A549 (cell line): ENCODE results near the gene APOA1. TPM values are rescaled to one million over a fixed set of nuclear protein-coding genes. Genes with fewer than 3 reads are reported as not detected.

Experiments used
- ATAC-seq, 2 experiments: fragments of 200-7000 bp in 1 of 2; fragments of >200 bp in 1 of 2; cut with Nextera tagmentation in 1 of 2; cut with Tn5 transposase in 1 of 2; 3 replicates each; pipeline versions ENCODE4 v1.8.0 to v1.9.1; 2018 to 2020; ENCODE audit warnings: mild to moderate bottlenecking in 1 of 2, moderate library complexity in 1 of 2
- CTCF ChIA-PET: fragments of 300-600 bp; sonication (Branson Sonifier 250); formaldehyde crosslinking; extraction: SDS; loops from one replicate; lab custom pipeline; 2021; ENCODE audit warnings: antibody characterized with exemption, inconsistent platforms; lab: Yijun Ruan, JAX
- POLR2A ChIA-PET: fragments of 350-600 bp; formaldehyde crosslinking; extraction: SDS; loops from one replicate; lab custom pipeline; 2021; ENCODE audit warnings: antibody characterized with exemption, inconsistent platforms; lab: Yijun Ruan, JAX
- DNase-seq, 2 experiments: peaks; one replicate each; pipeline versions ENCODE4 v3.0.0 to v3.0.0-alpha.2; 2011 to 2016; ENCODE audit warnings: low read depth in 1 of 2, low spot score in 1 of 2
- FAIRE-seq: peaks from 2 replicates; lab custom pipeline; 2011; peaks lifted over from hg19 to GRCh38; lab: Jason Lieb, UNC
- H3K27ac ChIP-seq, 2 experiments: fragments of >200 bp; sonication (Bioruptor Twin); formaldehyde crosslinking; 3 replicates each; pipeline ENCODE4 v1.5.1; 2016 to 2017
- H3K4me1 ChIP-seq: fragments of >200 bp; sonication (Bioruptor Twin); formaldehyde crosslinking; 3 replicates; pipeline ENCODE4 v1.6.1; 2016
- H3K4me2 ChIP-seq: fragments of >200 bp; sonication (Bioruptor Twin); formaldehyde crosslinking; 3 replicates; pipeline ENCODE4 v1.6.1; 2016
- H3K4me3 ChIP-seq: fragments of >200 bp; sonication (Bioruptor Twin); formaldehyde crosslinking; 3 replicates; pipeline ENCODE4 v1.5.1; 2016
- H3K9me3 ChIP-seq: fragments of >200 bp; sonication (Bioruptor Twin); formaldehyde crosslinking; 3 replicates; pipeline ENCODE4 v1.6.1; 2016
- CBX2 ChIP-seq: fragments of 200-600 bp; sonication (generic); IDR thresholded peaks from 2 replicates; pipeline ENCODE4 v1.6.1; 2016; ENCODE audit warnings: low read depth, mild to moderate bottlenecking, borderline replicate concordance
- CTCF ChIP-seq: fragments of >200 bp; sonication (Bioruptor Twin); formaldehyde crosslinking; IDR thresholded peaks from 3 replicates; pipeline ENCODE4 v1.5.1; 2016
- ELK1 ChIP-seq: fragments of 150-350 bp; IDR thresholded peaks from 2 replicates; pipeline ENCODE4 v1.6.1; 2014; ENCODE audit warnings: low read depth, mild to moderate bottlenecking, low read length
- EP300 ChIP-seq, 2 experiments: fragments of >200 bp; sonication (Bioruptor Twin); formaldehyde crosslinking; IDR thresholded peaks; 2 replicates in 1 of 2; 3 replicates in 1 of 2; pipeline ENCODE4 v1.6.1; 2016 to 2017
- ESRRA ChIP-seq: fragments of 150-350 bp; IDR thresholded peaks from 2 replicates; pipeline ENCODE4 v1.6.1; 2014; ENCODE audit warnings: mild to moderate bottlenecking, low read length, borderline replicate concordance
- FOSB ChIP-seq: fragments of 250-450 bp; sonication (Bioruptor Pico); IDR thresholded peaks from 2 replicates; pipeline ENCODE4 v1.5.0; 2020; ENCODE audit warnings: mild to moderate bottlenecking, moderate library complexity
- FOSL2 ChIP-seq, 2 experiments: fragments of 450-650 bp in 1 of 2; fragments of >200 bp in 1 of 2; sonication (Bioruptor Twin) in 1 of 2; formaldehyde crosslinking; IDR thresholded peaks; 2 replicates each; pipeline versions ENCODE4 v1.5.0 to v1.6.1; 2016 to 2020; ENCODE audit warnings: mild to moderate bottlenecking in 1 of 2, moderate library complexity in 1 of 2
- HEYL ChIP-seq: fragments of 250-450 bp; sonication (Bioruptor Pico); IDR thresholded peaks from 2 replicates; pipeline ENCODE4 v1.8.0; 2021; ENCODE audit warnings: mild to moderate bottlenecking, moderate library complexity
- HMGXB4 ChIP-seq: fragments of 250-450 bp; sonication (Bioruptor Pico); IDR thresholded peaks from 2 replicates; pipeline ENCODE4 v1.5.0; 2021; ENCODE audit warnings: mild to moderate bottlenecking, moderate library complexity, borderline replicate concordance
- KDM1A ChIP-seq: fragments of 200-600 bp; sonication (generic); IDR thresholded peaks from 2 replicates; pipeline ENCODE4 v1.6.1; 2016; ENCODE audit warnings: low read depth, mild to moderate bottlenecking
- KDM5A ChIP-seq: fragments of 200-600 bp; sonication (generic); IDR thresholded peaks from 2 replicates; pipeline ENCODE4 v1.6.1; 2016; ENCODE audit warnings: antibody characterized with exemption, mild to moderate bottlenecking
- MAX ChIP-seq: IDR thresholded peaks from 2 replicates; pipeline ENCODE4 v1.6.1; 2012
- NFE2L2 ChIP-seq: fragments of 150-350 bp; conservative IDR thresholded peaks from 2 replicates; pipeline ENCODE4 v1.6.1; 2014; ENCODE audit warnings: low read length
- NPAS2 ChIP-seq: fragments of 250-450 bp; sonication (Bioruptor Pico); IDR thresholded peaks from 2 replicates; pipeline ENCODE4 v1.8.0; 2022; ENCODE audit warnings: mild to moderate bottlenecking, moderate library complexity, borderline replicate concordance
- PBX3 ChIP-seq: IDR thresholded peaks from 2 replicates; pipeline ENCODE4 v1.6.1; 2012
- RCOR1 ChIP-seq: fragments of 150-350 bp; IDR thresholded peaks from 2 replicates; pipeline ENCODE4 v1.6.1; 2014; ENCODE audit warnings: antibody characterized with exemption, low read length, low read depth
- REST ChIP-seq: fragments of 200-600 bp; sonication (generic); IDR thresholded peaks from 2 replicates; pipeline ENCODE4 v1.6.1; 2016; ENCODE audit warnings: antibody characterized with exemption, mild to moderate bottlenecking, moderate library complexity
- RFX5 ChIP-seq: fragments of 450-650 bp; IDR thresholded peaks from 2 replicates; pipeline ENCODE4 v1.7.1; 2014; ENCODE audit warnings: antibody characterized with exemption, mild to moderate bottlenecking, moderate library complexity
- ZNF302 ChIP-seq: fragments of 250-450 bp; sonication (Bioruptor Pico); IDR thresholded peaks from 2 replicates; pipeline ENCODE4 v1.9.0; 2021; ENCODE audit warnings: inconsistent platforms, mild to moderate bottlenecking, moderate library complexity
- WGBS: methylation state at CpG from one replicate; pipeline ENCODE4 v1.1.6; 2017; ENCODE audit errors: missing lambda C conversion rate; 5-methylcytosine and 5-hydroxymethylcytosine counted together
- polyA plus RNA-seq, 4 experiments: library from polyadenylated mRNA; depleted of rRNA in 3 of 4; stranded (reverse); fragments of >200 nt; fragmentation: RNase III in 1 of 4; extraction: RNeasy Plus Mini Kit Qiagen cat#74134 plus additional on column Dnase treatment in 1 of 4; gene quantifications; 2 replicates in 3 of 4; 3 replicates in 1 of 4; pipeline ENCODE4 v1.2.3, GENCODE V29; 2011 to 2017

The APOA1 gene
- polyA plus RNA-seq, 2 of the 4 experiments (the other 2 are of a cell fraction): 0.23 TPM; not detected in 1

- peak within 1 kb of the TSS; percentile 26 to 66; a peak in 2 of 6 replicates for H3K27ac ChIP-seq
- TF ChIP-seq FOSL2 (IDR thresholded peaks at IDR 0.05) (no peak), FOSL2 (CRISPR knock-in tag; IDR thresholded peaks at IDR 0.05) (no peak), HEYL (no peak), NFE2L2 (no peak), ZNF302 (CRISPR knock-in tag) (no peak), CBX2 (no peak), HMGXB4 (CRISPR knock-in tag) (no peak), MAX (no peak), RCOR1 (no peak), PBX3 (no peak), KDM5A (no peak), RFX5 (no peak), ELK1 (no peak), FOSB (CRISPR knock-in tag) (no peak), ESRRA (no peak), NPAS2 (CRISPR knock-in tag) (no peak), EP300 (IDR thresholded peaks at IDR 0.05) (no peak), KDM1A (no peak), REST (no peak), CTCF (no peak)
- H3K4me1 ChIP-seq: peaks cover 8% of the 10 kb centered on the region; the same call in 1 of the 3 replicates
- WGBS: 77% methylated on average over 6 of the region's 7 CpGs
- FAIRE-seq (no peak), ATAC-seq (no peak), DNase-seq (no peak)
- no peaks in the 10 kb centered on the region for H3K9me3 ChIP-seq
- ChIA-PET CTCF (interaction anchor here (0.5 to 8.8 kb wide), 30 partner anchors 8 to 439 kb away, joined by 3 to 114 read pairs (median 4); partner anchors contain the start of genes APOA1, APOC3 and PAFAH1B2), POLR2A (interaction anchor here (0.6 to 2.2 kb wide), 3 partner anchors 44 to 440 kb away, joined by 3 to 10 read pairs (median 3); partner anchors contain the start of genes PCSK7 and RNF214)
- H3K4me2 ChIP-seq: peak within 1 kb of the TSS; percentile 73
- H3K4me3 ChIP-seq: no peak within 1 kb of the TSS
These were observed 45.6 kb downstream of the APOA1 start, which contains the start of gene APOA5 for GRCh38 chr11:116791813-116792143. Gene APOA5 (minus strand): TSS chr11:116791879. CDS start chr11:116791860, 19 bp downstream.
